GM19452 (cell line): ENCODE measurements around the gene C11orf97.
A peak's percentile ranks its signal among the peaks of the same experiment; 100 is the strongest.

Experiments
- ATAC-seq: cut with Tn5 transposase; IDR thresholded peaks from one replicate; pipeline ENCODE4 v1.9.1; 2021; ENCODE audit not compliant: unreplicated experiment

Gene C11orf97

DNA sequence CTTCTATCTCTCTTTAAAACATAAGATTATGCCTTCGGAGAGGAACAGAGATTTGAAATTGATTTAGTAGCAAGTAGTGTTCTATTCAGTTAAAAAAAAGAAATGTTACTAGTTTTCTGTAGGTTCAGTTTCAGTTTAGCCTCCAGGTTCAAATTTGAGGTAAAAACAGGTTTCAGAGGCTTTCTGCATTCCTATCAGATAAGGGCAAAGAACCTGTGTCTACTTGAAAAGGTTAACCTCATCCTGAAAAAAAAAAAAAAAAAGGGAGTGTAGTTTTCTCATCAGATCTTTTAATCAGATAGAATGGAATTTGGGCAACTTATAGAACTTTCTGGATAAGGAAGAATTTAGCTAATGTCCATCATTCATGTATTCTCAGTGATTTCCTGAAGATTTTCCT is 12.1 kb downstream of the C11orf97 start:
- no peak for ATAC-seq

DNA sequence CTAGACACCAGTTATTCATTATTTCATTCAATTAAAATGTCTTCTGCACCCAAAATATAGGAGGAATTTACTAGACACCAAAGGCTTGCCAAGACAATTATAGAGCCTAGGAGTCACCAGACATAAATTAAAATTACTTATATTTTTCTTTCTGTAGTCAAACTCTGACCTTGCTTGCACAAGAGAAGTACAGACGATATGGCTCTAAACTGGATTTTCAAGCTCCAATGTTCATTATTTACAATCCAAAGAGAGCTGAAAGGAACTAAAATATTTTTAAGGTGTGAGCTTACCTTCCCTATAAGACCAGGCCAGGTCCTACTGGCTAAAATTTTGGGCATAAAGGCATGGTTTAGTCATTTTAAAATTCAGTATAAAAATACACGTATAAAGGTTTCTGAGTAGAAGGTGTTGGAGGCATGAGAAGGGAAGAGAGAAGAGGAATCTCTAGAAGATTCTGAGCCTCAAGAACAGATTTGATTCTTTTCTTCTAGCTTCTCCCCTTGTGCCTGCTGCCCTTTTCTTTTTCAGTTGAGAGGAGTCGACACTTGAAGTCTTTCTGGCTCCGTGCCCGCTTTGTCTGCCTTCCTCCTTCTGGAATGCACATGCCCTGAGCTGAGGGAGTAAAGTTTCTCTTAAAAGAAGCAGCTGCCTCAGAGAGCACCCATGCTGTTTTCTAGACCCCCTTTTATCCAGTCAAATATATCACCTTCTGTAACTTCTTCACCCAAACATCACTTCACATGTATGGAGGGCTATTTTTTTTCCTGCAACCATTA is 13.5 kb downstream of the C11orf97 start:
- ATAC-seq = no peak

DNA sequence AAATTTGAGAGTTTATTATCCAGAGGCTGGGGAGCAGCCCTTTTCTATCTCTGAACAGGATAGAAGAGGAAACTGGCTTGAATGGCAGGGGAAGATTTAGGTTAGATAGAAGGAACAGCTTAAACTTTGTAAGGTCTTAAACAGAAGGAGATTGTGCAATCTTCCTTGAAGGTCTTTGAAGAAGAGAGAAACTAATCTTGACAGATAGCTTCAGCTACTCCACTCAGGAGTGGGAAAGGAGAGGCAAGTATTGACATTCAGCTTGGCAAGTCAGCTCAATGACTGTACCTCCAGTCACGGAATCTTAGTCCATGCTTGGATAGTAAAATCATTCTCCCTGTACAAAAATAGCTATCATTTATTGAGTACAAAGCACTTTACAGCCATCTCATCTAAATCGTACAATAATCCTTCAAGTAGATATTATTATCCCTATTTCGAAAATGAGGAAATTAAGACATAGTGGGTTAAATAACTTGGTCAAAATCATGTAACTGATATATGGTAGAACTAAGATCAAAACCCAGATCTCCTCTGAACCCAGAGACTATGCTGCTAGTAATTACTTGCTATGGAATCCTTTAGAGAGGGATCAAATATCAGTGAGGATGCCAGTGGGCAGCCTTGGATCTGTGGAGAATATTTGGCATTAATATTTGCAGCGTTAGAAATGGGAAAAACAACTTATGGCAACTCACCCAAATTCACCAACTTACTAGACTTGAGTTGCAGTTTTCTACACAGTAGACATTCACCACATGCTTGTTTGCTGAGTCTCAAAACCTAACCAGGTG is 14.6 kb downstream of the C11orf97 start:
- ATAC-seq = no peak

DNA sequence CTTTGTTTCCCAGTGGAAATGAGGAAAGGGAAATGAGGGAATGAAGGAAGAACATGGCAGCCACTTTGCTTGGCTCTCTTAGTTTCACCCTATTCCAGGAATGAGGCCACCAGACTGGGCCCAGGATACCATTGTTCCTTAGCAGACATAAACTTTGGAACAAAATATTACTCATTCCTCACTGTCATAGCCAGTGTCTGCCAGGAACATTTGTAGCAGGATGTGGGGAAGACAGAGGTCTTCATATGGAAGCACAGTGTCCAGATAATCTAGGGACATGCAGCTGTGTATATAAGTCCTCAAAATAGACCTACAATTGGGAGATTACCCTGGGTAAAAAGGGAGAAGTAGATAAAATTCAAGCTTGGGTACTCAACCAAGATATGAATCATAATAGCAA is 16.3 kb downstream of the C11orf97 start:
- no peak for ATAC-seq

DNA sequence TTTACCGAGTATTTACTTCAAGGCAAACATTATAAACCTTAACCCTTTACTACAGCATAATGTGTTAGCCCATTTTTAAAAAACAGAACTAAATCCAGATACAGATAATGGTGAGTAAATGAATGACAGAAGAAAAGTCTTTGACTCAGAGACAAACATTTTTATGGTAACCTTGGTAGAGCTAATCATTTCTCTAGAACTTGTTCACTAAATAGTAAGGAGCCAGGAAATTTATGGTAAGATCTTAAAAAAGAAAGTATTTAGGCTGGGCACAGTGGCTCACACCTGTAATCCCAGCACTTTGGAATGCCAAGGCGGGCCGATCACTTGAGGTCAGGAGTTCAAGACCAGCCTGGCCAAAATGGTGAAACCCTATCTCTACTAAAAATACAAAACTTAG is 19.9 kb downstream of the C11orf97 start:
- no peak for ATAC-seq

DNA sequence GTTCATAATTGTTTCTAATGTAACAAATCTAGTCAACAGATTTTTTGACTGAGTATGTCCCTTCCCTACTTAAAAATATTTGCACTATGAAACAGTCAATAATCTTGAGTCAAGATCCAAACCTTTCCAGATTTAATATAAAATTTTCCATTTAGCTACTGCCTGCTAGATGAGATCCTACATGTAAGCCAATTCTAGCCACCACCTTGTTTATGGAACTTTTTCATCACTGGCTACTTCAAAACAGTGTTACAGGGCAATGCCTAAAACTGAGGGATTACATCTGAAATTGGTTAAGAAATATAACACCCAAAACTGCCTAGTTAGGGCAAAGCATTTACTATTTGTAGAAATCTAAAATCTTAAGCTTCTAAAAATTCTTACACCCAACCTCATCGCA is 20.9 kb downstream of the C11orf97 start:
- no peak for ATAC-seq

DNA sequence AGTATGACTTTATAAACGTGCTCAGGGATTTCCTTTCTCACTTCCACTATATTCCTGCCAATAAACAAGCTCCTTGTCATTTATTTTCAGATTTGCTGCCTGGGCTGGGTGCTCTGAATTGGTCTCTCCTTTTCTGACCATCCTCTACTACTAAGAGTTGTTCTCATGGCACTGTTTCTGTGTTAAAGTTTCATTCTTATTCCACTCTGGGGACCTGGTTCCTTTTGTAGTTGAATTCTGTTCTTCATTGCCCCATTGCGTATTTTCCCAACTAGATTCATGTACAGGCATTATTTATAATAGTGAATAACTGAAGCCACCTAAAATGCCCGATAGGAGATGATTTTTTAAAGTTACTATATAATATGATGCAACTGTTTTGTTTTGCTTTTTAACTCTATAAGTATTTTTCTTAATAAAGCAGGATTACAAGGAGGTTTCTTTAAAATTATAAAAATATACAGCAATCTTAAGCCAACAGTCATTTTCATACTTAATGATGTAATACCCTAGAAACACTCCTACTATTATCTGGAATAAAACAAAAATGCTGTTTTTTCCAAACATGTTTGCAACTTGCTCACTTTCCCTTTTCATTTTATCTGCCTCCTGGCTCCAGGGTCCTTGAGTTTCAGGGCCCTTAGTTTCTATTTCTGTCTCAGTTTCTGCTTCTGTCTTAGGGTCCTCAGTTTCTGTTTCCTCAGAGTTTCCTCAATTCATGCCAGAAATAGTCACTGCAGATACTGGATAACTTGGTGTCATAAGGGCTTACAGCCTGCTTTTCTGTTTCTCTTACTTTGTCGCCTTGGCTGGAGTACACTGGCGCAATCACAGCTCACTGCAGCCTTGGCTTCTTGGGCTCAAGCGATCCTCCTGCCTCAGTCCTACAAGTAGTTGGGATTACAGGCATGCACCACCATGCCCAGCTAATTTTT is 21.7 kb downstream of the C11orf97 start:
- ATAC-seq = no peak

DNA sequence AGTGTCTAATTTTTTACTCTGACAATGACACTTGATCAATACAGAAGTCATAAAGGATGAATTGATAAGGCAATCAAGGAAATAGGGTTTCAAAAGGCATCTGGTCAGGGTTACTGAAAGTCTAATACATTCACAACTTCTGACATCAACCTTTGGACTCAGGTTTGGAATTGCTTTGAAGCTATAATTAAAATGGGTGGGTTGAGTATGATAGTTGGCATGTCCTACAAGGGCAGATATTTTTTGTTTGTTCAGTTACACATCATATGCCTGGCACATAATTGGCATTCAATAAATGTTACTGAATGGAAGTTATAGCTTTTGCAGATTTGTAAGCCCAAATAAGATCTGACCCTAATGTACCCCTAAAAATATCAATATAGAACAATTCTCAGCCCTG is 24.1 kb downstream of the C11orf97 start:
- no peak for ATAC-seq

DNA sequence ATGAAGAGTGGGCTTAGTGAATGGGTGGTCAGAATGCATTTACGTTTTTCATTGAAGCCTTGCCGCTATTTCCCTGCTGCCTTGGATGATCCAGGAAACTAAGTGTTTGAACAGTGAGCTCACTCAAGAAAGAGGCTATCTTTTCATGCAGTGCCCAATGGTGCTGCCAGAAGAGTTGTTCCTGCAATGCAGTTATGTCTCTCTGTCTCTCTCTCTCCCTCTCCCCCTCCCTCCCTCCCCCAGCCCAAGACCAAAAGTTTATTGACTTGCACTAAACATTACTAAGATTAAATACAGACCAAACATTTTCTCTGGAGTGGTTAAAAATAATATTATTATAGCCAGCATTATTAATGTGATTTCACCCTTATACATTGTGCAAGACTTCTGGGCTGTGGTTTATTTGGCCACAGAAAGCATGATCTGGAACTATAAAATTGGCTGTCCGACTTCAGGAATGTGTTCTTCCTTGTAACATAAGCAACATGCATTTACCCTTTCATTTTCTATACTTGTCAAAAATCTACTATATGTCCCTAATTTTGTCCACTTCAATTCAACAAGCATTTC is 24.9 kb downstream of the C11orf97 start:
- ATAC-seq = no peak

DNA sequence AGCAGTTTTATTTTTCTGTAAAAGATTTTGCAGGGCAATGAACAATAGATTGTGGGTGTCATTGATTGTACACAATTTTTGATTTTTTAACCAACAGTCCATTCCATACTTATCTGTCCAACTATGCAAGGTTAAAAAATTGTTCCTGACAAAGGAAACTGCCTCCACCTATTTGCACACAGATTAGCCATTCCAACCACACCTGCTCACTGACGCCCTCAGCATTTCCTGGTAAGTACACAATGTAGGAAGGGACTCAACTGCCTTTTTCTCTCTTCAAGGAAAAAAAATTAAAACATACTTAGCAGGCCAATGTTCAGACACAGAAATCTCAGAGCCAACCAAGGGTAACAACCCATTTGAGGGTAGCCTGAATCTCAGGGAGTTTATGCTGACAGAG is 27.2 kb downstream of the C11orf97 start:
- no peak for ATAC-seq

DNA sequence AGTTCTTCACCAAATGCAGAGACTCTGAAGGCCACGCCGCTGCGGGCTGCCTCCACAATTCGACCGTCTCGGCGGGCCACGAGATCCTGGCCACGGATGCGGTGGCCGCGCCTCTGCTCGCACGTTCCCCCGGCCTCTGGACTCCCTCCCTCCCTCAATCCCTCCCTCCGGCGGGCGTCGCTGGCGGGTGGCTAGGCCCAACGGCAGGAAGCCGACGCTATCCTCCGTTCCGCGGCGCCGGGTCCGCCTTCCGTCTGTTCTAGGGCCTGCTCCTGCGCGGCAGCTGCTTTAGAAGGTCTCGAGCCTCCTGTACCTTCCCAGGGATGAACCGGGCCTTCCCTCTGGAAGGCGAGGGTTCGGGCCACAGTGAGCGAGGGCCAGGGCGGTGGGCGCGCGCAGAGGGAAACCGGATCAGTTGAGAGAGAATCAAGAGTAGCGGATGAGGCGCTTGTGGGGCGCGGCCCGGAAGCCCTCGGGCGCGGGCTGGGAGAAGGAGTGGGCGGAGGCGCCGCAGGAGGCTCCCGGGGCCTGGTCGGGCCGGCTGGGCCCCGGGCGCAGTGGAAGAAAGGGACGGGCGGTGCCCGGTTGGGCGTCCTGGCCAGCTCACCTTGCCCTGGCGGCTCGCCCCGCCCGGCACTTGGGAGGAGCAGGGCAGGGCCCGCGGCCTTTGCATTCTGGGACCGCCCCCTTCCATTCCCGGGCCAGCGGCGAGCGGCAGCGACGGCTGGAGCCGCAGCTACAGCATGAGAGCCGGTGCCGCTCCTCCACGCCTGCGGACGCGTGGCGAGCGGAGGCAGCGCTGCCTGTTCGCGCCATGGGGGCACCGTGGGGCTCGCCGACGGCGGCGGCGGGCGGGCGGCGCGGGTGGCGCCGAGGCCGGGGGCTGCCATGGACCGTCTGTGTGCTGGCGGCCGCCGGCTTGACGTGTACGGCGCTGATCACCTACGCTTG is 31.7 kb downstream of the C11orf97 start, which contains the start of gene FUT4:
TSS of gene FUT4 (plus strand) at position 227 of the 951 bp plus-strand sequence. CDS start at position 440, 213 bp downstream.
- ATAC-seq = peak; percentile 81

DNA sequence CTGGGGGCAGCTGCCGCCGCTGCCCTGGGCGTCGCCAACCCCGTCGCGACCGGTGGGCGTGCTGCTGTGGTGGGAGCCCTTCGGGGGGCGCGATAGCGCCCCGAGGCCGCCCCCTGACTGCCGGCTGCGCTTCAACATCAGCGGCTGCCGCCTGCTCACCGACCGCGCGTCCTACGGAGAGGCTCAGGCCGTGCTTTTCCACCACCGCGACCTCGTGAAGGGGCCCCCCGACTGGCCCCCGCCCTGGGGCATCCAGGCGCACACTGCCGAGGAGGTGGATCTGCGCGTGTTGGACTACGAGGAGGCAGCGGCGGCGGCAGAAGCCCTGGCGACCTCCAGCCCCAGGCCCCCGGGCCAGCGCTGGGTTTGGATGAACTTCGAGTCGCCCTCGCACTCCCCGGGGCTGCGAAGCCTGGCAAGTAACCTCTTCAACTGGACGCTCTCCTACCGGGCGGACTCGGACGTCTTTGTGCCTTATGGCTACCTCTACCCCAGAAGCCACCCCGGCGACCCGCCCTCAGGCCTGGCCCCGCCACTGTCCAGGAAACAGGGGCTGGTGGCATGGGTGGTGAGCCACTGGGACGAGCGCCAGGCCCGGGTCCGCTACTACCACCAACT is 32.5 kb downstream of the C11orf97 start:
- ATAC-seq = no peak

DNA sequence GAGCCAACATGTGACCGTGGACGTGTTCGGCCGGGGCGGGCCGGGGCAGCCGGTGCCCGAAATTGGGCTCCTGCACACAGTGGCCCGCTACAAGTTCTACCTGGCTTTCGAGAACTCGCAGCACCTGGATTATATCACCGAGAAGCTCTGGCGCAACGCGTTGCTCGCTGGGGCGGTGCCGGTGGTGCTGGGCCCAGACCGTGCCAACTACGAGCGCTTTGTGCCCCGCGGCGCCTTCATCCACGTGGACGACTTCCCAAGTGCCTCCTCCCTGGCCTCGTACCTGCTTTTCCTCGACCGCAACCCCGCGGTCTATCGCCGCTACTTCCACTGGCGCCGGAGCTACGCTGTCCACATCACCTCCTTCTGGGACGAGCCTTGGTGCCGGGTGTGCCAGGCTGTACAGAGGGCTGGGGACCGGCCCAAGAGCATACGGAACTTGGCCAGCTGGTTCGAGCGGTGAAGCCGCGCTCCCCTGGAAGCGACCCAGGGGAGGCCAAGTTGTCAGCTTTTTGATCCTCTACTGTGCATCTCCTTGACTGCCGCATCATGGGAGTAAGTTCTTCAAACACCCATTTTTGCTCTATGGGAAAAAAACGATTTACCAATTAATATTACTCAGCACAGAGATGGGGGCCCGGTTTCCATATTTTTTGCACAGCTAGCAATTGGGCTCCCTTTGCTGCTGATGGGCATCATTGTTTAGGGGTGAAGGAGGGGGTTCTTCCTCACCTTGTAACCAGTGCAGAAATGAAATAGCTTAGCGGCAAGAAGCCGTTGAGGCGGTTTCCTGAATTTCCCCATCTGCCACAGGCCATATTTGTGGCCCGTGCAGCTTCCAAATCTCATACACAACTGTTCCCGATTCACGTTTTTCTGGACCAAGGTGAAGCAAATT is 33.3 kb downstream of the C11orf97 start:
- no peak for ATAC-seq

DNA sequence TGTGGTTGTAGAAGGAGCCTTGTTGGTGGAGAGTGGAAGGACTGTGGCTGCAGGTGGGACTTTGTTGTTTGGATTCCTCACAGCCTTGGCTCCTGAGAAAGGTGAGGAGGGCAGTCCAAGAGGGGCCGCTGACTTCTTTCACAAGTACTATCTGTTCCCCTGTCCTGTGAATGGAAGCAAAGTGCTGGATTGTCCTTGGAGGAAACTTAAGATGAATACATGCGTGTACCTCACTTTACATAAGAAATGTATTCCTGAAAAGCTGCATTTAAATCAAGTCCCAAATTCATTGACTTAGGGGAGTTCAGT is 33.9 kb downstream of the C11orf97 start:
- no peak for ATAC-seq

DNA sequence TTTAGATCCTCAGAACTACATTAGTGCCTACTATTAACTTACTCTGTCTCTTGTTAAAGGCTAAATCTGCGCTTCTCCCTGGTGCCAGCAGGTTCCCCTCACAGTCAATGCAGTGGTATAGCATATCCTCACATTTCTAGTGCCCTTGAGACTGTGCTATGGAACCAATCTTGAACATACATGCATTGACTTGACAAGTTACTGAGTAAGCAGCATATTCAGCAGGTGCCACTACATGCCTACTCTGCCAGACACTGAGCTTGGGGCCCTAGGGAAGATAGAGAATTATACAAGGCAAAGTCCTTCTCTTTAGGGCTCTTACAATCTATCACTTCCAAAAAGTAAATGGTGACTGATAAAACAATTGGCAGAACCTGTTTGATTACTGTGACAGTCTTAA is 34.6 kb downstream of the C11orf97 start:
- no peak for ATAC-seq

DNA sequence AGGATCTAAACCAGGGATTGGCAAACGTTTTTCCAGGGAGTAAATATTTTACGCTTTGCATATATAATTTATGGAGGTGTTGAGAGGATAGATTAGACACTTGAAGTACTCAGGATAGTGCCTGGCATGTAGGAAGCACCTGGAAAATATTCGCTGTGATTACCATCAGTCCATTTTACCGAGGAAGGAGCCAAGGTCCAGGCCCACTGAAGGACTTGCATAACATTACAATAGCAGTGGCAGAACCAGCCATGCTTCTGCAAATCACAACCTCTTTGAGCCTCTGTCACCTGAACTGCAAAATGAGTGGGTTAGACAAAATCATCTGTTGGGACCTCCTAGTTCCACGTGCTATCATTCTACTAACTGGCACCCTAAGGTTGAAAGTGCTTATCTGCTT is 36.9 kb downstream of the C11orf97 start:
- ATAC-seq = no peak

DNA sequence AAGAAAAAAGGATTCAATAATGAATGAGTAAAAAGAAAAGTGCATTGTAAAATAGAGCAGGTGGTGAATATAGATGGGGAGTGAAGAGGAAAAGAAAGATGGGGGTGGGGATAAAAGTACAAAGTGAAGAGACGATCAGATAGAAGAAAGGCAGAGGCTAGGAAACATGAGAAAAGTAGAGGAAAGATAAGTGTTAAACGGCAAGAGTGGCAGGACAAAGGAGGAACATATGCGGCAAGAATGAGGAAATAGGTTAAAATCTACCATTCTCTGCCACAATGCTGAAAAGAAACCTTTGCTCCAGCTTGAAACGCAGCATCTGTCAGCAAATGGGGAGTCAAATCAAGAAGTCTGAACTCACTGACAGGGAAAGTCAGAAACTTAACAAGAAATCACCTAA is 38.3 kb downstream of the C11orf97 start:
- no peak for ATAC-seq

DNA sequence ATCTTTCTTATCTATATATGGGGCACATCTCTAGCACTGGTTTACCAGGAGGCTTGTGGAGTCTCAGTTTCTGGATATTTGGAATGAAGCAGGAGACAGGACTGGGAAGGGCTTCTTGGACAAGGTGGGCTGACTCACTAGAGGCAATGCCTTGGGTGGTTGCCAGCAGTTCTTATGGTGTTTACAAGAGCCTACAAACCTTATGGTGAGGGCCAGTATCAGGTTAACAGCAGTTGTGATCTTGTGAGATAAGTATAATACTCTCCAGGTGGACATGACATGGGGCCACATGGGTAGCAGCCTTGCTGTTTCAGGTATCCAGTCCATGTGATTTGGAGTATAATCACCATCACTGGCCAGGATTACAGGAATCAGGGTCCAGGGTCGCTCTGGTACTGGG is 41.7 kb downstream of the C11orf97 start:
- no peak for ATAC-seq
